Lower leg skin (tissue), 3 donors: ENCODE measurements around the gene DLGAP1.

ENCODE experiments used
- CTCF ChIP-seq, 3 donors: fragments of 450-650 bp; IDR thresholded peaks; one replicate each; pipeline ENCODE4 v1.5.1; 2016; ENCODE audit warnings: antibody characterized with exemption in 3 of 3, mild to moderate bottlenecking in 3 of 3, moderate library complexity in 2 of 3
- POLR2A ChIP-seq, 2 donors: fragments of 450-650 bp; IDR thresholded peaks; one replicate each; pipeline ENCODE4 v1.6.1; 2016 to 2017; ENCODE audit warnings: antibody characterized with exemption in 2 of 2, mild to moderate bottlenecking in 1 of 2, moderate library complexity in 1 of 2

GRCh38 chr18:3885209-3885792 is 569.8 kb downstream of the DLGAP1 start:
- no peak for TF ChIP-seq CTCF (IDR thresholded peaks at IDR 0.05)
- TF ChIP-seq POLR2A (IDR thresholded peaks at IDR 0.05) = no peak
